ENCODE data around the gene PNCK. TPM values are rescaled to one million over a fixed set of nuclear protein-coding genes. Genes with fewer than 3 reads are reported as not detected.
A peak's percentile ranks its signal among the peaks of the same experiment; 100 is the strongest.

PNCK gene
- total and polyA plus RNA-seq, 7 donors: 4.6 to 135 (median 49.6) TPM; not detected in 2

DNA sequence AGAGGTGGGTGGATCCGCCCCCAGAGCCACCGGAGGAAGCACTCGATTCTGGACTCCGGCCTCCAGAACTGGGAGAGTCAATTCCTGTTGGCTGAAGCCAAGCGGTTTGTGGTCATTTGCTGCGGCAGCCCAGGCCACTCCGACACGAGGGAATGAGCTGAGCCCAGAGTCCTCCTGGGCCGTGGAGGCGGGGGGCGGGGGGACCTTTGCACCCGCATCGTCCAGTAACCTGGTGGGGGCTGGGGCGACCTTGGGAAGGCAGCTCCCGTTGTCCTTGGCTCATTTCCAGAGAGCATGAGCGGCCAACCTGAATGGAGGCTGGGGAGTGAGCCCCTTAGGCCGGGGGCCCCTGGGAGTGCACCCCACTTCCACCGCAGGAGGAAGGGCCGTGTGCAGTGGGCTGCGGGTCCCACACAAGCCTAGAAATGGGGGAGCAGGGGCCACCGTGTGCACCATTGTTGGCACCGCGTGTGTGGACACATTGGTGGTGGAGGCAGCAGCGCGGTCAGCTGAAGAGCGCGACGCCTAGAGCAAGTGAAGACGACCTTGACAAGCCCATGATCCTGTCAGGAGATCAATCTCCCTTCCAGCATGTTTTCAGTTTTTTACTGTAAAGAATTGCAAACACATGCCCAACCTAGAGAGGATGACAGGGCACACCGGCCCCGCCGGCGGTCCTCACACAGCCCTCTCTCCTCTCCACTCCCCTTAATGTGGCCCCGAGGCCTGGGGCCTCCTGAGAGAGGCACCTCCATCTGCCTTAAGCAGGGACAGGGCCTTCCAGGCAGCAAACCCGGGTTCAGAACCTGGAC lies 46.5 kb downstream of the PNCK start:
- no peaks in the 10 kb centered on the region for H3K9me3 ChIP-seq
- H3K4me3 ChIP-seq: no peak overlapping the region
- 53 to 82% methylated on average over 35 of the region's 35 CpGs for WGBS, 2 donors
- intact Hi-C loops (cut with DNase I): no loop called here
- no peaks in the 10 kb centered on the region for H3K36me3 ChIP-seq
- H3K27ac ChIP-seq: no peak overlapping the region
- H3K4me1 ChIP-seq: no peaks in the 10 kb centered on the region
- TF ChIP-seq POLR2A (IDR thresholded peaks at IDR 0.05) (no peak), POLR2AphosphoS5 (IDR thresholded peaks at IDR 0.05) (no peak), EP300 (IDR thresholded peaks at IDR 0.05) (no peak)
- TF ChIP-seq, protein P1, sequence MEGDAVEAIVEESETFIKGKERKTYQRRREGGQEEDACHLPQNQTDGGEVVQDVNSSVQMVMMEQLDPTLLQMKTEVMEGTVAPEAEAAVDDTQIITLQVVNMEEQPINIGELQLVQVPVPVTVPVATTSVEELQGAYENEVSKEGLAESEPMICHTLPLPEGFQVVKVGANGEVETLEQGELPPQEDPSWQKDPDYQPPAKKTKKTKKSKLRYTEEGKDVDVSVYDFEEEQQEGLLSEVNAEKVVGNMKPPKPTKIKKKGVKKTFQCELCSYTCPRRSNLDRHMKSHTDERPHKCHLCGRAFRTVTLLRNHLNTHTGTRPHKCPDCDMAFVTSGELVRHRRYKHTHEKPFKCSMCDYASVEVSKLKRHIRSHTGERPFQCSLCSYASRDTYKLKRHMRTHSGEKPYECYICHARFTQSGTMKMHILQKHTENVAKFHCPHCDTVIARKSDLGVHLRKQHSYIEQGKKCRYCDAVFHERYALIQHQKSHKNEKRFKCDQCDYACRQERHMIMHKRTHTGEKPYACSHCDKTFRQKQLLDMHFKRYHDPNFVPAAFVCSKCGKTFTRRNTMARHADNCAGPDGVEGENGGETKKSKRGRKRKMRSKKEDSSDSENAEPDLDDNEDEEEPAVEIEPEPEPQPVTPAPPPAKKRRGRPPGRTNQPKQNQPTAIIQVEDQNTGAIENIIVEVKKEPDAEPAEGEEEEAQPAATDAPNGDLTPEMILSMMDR (IDR thresholded peaks at IDR 0.05): no peak
- no peak for DNase-seq
- H3K27me3 ChIP-seq: peaks cover 0 to 3% (median 0%) of the 10 kb centered on the region in 3 donors

GRCh38 chrX:153626025-153626633 lies 47.5 kb downstream of the PNCK start:
- Histone ChIP-seq H3K36me3 (no peaks in the 10 kb centered on the region), H3K4me3 (no peak overlapping the region), H3K27ac (no peak overlapping the region), H3K9me3 (no peaks in the 10 kb centered on the region), H3K27me3 (peaks cover 0 to 3% (median 0%) of the 10 kb centered on the region in 3 donors), H3K4me1 (no peaks in the 10 kb centered on the region)
- WGBS, 2 donors: 84 to 85% methylated on average over 16 of the region's 16 CpGs
- intact Hi-C loops (cut with DNase I): no loop called here
- peak; percentile 58 for DNase-seq
- TF ChIP-seq, protein P1 (IDR thresholded peaks at IDR 0.05): no peak
- TF ChIP-seq POLR2A (IDR thresholded peaks at IDR 0.05) (no peak), POLR2AphosphoS5 (IDR thresholded peaks at IDR 0.05) (no peak), EP300 (IDR thresholded peaks at IDR 0.05) (no peak)

DNA sequence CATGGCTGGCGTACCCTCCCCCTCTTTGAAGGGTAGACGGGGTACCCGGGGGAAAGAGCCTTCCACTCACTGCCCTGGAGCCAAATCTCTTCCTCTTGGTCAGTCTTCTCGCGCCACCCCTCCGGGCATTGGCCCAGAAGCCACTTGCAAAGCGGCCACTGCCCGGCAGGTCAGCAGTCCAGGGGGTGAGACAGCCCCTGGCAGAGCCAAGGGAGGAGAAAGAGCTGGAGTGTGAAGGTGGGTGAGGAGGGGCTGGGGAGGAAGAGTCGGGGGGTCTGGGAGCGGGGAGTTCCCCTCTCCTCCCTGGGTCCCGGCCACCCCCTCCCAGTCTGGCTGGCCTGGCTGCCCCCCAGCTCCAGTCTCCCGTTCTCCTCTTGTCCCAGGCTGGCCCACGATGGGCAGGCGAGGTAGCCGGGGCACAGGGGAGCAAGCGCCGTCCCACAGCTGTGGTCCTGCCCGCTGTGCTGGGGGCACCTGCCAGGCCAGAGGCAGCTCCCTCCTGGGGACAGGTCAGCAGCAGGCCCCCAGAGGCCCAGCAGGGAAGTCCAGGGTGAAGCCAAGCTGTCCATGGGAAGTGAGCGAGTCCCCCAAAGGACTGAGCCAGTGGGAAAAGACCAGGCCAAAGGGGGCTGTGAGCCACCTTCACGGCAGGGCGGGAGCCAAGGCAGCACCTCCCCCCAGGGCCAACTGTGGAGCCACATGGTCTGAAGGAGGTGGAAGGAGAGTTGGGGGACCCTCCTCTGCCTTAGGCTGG lies 48.2 kb downstream of the PNCK start:
- H3K4me3 ChIP-seq: no peak overlapping the region
- intact Hi-C loops (cut with DNase I): no loop called here
- TF ChIP-seq EP300 (IDR thresholded peaks at IDR 0.05) (no peak), POLR2AphosphoS5 (IDR thresholded peaks at IDR 0.05) (no peak), POLR2A (IDR thresholded peaks at IDR 0.05) (no peak)
- TF ChIP-seq, protein P1 (IDR thresholded peaks at IDR 0.05): no peak
- H3K36me3 ChIP-seq: no peaks in the 10 kb centered on the region
- no peak overlapping the region for H3K27ac ChIP-seq
- peaks cover 0 to 3% (median 0%) of the 10 kb centered on the region in 3 donors for H3K27me3 ChIP-seq
- H3K4me1 ChIP-seq: no peaks in the 10 kb centered on the region
- WGBS, 2 donors: 87 to 93% methylated on average over 19 to 21 of the region's 21 CpGs
- no peaks in the 10 kb centered on the region for H3K9me3 ChIP-seq
- DNase-seq: peak; percentile 56

- 75 to 85% methylated on average over 15 of the region's 15 CpGs for WGBS, 2 donors
- DNase-seq: peak; percentile 52
- H3K27me3 ChIP-seq: peaks cover 0 to 3% (median 0%) of the 10 kb centered on the region in 3 donors
These were observed 49.2 kb downstream of the PNCK start for GRCh38 chrX:153624196-153625091.

More at GRCh38 chrX:153624196-153625091, 49.2 kb downstream of the PNCK start:
- TF ChIP-seq POLR2AphosphoS5 (IDR thresholded peaks at IDR 0.05): no peak
- TF ChIP-seq EP300 (IDR thresholded peaks at IDR 0.05): no peak
- no peak for TF ChIP-seq POLR2A (IDR thresholded peaks at IDR 0.05)
- TF ChIP-seq, protein P1 (IDR thresholded peaks at IDR 0.05): no peak
- H3K4me1 ChIP-seq: no peaks in the 10 kb centered on the region
- H3K4me3 ChIP-seq: no peak overlapping the region
- no peaks in the 10 kb centered on the region for H3K36me3 ChIP-seq
- H3K9me3 ChIP-seq: no peaks in the 10 kb centered on the region
- intact Hi-C loops (cut with DNase I): no loop called here
- H3K27ac ChIP-seq: no peak overlapping the region

Data from sigmoid colon (tissue), 7 donors.